Astrocyte (in vitro differentiated cells and primary cell): ENCODE data around the gene OPA3.

Source experiments
- CTCF ChIP-seq: IDR thresholded peaks from 2 replicates; pipeline ENCODE4 v1.5.1; 2011; ENCODE audit warnings: low read depth, mild to moderate bottlenecking, inconsistent platforms, low read length, moderate library complexity; ENCODE audit not compliant: insufficient read depth
- EZH2 ChIP-seq: IDR thresholded peaks from 2 replicates; pipeline ENCODE4 v1.6.1; 2012; ENCODE audit warnings: mild to moderate bottlenecking, low read length, inconsistent platforms; ENCODE audit not compliant: insufficient read depth

- TF ChIP-seq CTCF (no peak), EZH2 (no peak)
Measured at GRCh38 chr19:45616704-45617017, 32.1 kb upstream of the OPA3 start.
